Measurements from ENCODE around the gene DLG2.

DLG2 gene

GRCh38 chr11:84297570-84297969 lies 1329.6 kb downstream of the DLG2 start:
- no peak for DNase-seq

GRCh38 chr11:84295815-84296214 lies 1331.3 kb downstream of the DLG2 start:
- DNase-seq, result no peak

- DNase-seq, result no peak
Measured at GRCh38 chr11:84292955-84293354, 1334.2 kb downstream of the DLG2 start.

- DNase-seq, result no peak
Measured at GRCh38 chr11:84292006-84292405, 1335.1 kb downstream of the DLG2 start.

- DNase-seq, result no peak
Measured at GRCh38 chr11:84290647-84291046, 1336.5 kb downstream of the DLG2 start.

GRCh38 chr11:84289381-84289906 lies 1337.7 kb downstream of the DLG2 start:
- no peak for DNase-seq

GRCh38 chr11:84273541-84273940 lies 1353.6 kb downstream of the DLG2 start:
- no peak for DNase-seq

- DNase-seq, result no peak
Measured at GRCh38 chr11:84270466-84270865, 1356.7 kb downstream of the DLG2 start.

GRCh38 chr11:84264066-84264465 lies 1363.1 kb downstream of the DLG2 start:
- DNase-seq, result no peak

- DNase-seq, result no peak
Measured at GRCh38 chr11:84261707-84262106, 1365.4 kb downstream of the DLG2 start.

GRCh38 chr11:84260862-84261261 lies 1366.3 kb downstream of the DLG2 start:
- DNase-seq, result no peak

- no peak for DNase-seq
Measured at GRCh38 chr11:84256618-84257017, 1370.5 kb downstream of the DLG2 start.

- DNase-seq, result no peak
Measured at GRCh38 chr11:84255483-84255882, 1371.7 kb downstream of the DLG2 start.

- no peak for DNase-seq
Measured at GRCh38 chr11:84250834-84251613, 1376.1 kb downstream of the DLG2 start.

GRCh38 chr11:84249344-84250135 lies 1377.6 kb downstream of the DLG2 start:
- DNase-seq, result no peak

GRCh38 chr11:84247926-84248325 lies 1379.2 kb downstream of the DLG2 start:
- DNase-seq, result no peak

- no peak for DNase-seq
Measured at GRCh38 chr11:84247129-84247528, 1380.0 kb downstream of the DLG2 start.

- DNase-seq, result no peak
Measured at GRCh38 chr11:84243629-84244263, 1383.4 kb downstream of the DLG2 start.

- no peak for DNase-seq
Measured at GRCh38 chr11:84241343-84242131, 1385.6 kb downstream of the DLG2 start.

- DNase-seq, result no peak
Measured at GRCh38 chr11:84240847-84241246, 1386.3 kb downstream of the DLG2 start.

- DNase-seq, result no peak
Measured at GRCh38 chr11:84236436-84236835, 1390.7 kb downstream of the DLG2 start.

GRCh38 chr11:84234462-84235202 lies 1392.5 kb downstream of the DLG2 start:
- DNase-seq, result no peak

All from activated effector memory CD4-positive, alpha-beta T cell treated with Interleukin-2 at 50 U/mL for 16 hours (primary cell).